LoVo (cell line): ENCODE measurements around the gene CAMK4.

Experiments used
- DNase-seq: peaks from one replicate; pipeline ENCODE4 v3.0.0-alpha.2; 2016; ENCODE audit warnings: low spot score

CAMK4 gene

DNA sequence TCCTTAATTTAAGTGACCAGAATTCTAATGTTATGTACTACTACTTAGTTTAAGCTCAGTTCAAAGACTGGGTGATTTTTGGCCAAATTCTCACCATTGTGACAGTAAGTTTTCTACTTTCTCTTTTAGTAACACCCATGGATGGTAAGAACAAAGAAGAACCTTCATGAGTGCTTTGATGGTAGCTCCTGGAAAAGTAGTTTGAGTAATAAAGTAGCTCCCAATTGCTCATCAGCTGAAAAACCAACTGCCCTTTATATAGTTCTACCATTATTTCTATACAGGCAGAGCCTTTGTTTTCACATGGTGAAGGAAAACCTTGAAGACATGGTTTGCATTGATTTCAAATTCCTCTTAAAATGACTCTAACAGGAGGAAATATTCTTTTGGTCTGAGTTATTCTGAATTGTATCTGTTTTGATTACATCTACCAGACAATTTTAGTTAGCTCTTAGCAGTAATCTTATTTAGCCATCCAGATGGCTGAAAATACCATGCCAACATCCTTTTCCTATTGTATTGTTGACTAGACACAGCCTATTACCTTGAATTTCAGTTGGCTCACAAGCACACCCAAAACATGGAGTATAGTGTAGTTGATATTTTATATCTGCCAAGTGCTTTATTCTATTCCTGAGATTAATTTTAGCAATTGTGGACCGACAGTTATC, 311.8 kb downstream of the CAMK4 start:
- no peak for DNase-seq

DNA sequence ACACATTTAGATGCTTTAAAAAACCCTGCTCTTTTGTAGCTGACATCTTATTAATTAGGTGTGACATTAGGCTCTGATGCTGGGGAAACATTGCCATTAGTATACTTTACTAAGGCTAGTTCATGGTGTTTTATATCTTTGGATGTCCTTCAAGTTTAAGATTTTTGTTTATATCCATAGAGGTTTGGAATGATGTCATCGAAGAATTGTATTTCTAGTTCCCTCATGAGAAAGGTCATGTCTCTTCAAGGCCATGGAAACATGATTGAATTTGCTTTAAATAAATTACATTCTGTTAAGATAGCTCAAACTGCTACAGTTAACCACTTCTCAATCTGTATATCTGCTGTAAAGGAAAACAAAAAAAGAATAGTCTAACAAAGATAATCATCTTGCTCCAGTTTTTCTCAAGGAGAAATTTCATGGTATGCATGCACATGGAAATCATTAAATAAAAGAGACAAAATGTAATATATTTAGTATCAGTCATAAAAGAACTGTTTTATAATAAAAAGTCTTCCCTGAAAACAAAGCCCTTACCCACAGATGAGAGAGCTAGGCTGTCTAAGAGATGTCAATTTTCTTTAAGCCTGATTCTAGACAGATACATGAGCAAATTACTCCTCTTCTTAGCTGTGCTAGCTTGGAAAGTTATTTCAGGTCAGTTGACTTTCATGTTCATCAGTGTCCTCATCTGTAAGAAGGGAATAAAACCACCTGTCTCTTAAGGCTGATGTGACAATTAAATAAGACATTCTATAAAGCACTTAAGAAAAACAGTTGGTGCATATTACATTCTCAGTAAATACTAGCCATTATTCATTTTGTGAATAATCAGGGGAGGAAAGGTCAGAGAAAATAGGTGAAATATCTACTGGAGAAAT, 313.2 kb downstream of the CAMK4 start:
- no peak for DNase-seq
